Activated naive CD4-positive, alpha-beta T cell treated with anti-CD3 and anti-CD28 coated beads, Interleukin-2, amount 10 ng/mL, durations not matched to agents 5 hours and 36 hours (primary cell): ENCODE measurements around the gene JPH2. TPM values are rescaled to one million over a fixed set of nuclear protein-coding genes. Genes with fewer than 3 reads are reported as not detected.

ENCODE experiments used
- total RNA-seq, 2 experiments: library from RNA; stranded (reverse); gene quantifications; one replicate each; pipeline ENCODE4 v1.2.3, GENCODE V29; 2021

Gene JPH2
- total RNA-seq: under 1 TPM in 1 of 2 experiments, not detected in 1; 0.10 TPM

DNA sequence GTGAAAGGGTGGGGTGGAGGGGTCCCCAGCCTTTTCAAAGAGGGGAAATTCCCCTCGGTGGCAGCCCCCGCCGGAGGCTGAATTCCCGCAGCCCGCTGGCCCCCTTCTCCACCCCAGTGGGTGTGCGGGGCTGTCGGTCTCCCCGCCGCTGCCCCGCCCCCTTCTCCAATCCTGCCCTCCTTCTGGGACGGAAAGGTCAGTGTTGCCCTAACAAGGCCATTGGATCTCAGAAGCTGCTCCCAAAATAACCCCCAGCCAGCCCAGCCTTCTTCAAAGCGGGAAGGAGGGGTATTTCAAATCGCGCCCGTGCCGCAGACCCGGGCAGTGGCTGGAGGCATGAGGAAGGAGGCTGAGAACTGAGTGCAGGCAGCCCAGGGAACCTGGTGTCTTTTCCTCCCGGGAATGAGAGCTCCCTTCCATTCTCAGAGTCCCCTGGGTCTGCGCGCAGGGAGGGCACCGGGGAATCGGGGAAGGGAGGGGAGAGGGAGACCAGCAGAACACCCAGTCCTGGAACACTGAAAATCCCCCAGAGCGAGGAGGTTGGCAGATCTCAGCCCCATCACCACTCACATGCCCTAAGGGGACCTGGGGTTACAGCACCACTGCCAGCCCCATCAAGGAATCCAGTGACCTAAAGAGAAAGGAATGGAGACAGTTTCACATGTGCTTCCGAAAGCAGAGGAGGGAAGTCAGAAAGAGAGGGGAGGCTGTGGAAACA is at the start of gene JPH2:
TSS of gene JPH2 (minus strand) at position 135 of the 718 bp plus-strand sequence. CDS start 483 bp downstream, outside the sequence.

DNA sequence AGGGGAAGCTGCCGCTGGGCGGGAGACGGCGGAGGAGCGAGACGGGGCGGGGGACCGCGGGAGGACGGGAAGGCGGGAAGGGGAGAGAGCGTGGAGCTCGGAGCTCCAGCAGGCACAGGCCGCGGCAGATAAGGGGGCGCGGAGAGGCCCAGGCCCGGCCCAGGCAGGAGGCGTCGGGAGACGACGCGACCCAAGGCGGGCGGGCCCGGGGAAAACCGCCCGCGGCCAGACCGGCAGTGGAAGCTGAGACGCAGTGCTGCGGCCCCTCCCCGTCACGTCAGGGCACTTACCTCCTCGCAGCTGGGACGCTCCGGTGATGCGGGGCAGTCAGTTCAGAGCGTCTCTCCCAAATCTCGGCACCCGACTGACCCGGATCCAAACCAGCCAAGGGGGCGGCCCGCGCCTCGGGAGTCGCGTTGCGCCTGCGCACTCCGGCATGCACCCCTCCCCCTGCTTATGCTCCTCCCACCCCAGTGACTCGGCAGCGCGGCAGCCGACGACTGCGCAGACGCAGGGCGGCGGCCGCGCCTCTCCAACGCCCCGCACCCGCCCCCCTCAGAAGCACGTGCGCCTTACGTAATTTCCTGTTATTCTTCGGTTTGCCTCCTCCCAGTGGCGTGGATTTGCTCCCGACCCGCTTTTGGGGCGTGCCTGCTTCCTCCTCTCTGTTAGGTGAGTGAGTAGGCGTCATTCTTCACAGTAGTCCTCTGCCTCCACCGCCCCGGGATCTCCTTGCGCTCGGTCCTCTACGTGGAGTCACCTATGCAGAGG is 23.6 kb upstream of the JPH2 start, which contains the start of gene OSER1:
TSS of gene OSER1 (minus strand) at position 366 of the 771 bp plus-strand sequence. CDS start 3,814 bp downstream, outside the sequence.

Other genes with a start within 250 kb of the JPH2 start
- gene OSER1, start 23.6 kb upstream of the JPH2 start, total RNA-seq: 10 to 100 TPM; 29.6 to 29.8 TPM
- gene GDAP1L1, start 60.1 kb upstream of the JPH2 start, total RNA-seq: not detected
- gene FITM2, start 124.0 kb upstream of the JPH2 start, total RNA-seq: 1 to 10 TPM; 4.1 to 4.8 TPM
- gene R3HDML, start 149.9 kb upstream of the JPH2 start, total RNA-seq: not detected
- not detected for gene HNF4A, start 168.5 kb upstream of the JPH2 start, total RNA-seq